GM19239 (cell line): Measurements from ENCODE around the gene KANSL1.
A peak's percentile ranks its signal among the peaks of the same experiment; 100 is the strongest.

ENCODE experiments used
- DNase-seq: peaks from one replicate; pipeline ENCODE4 v3.0.0; 2011; ENCODE audit warnings: low spot score; ENCODE audit not compliant: insufficient read length
- FAIRE-seq: peaks from 2 replicates; lab custom pipeline; 2011; peaks lifted over from hg19 to GRCh38; lab: Jason Lieb, UNC

KANSL1 gene

GRCh38 chr17:46056800-46057304 is 136.4 kb downstream of the KANSL1 start:
- DNase-seq (no peak), FAIRE-seq (no peak)

DNA sequence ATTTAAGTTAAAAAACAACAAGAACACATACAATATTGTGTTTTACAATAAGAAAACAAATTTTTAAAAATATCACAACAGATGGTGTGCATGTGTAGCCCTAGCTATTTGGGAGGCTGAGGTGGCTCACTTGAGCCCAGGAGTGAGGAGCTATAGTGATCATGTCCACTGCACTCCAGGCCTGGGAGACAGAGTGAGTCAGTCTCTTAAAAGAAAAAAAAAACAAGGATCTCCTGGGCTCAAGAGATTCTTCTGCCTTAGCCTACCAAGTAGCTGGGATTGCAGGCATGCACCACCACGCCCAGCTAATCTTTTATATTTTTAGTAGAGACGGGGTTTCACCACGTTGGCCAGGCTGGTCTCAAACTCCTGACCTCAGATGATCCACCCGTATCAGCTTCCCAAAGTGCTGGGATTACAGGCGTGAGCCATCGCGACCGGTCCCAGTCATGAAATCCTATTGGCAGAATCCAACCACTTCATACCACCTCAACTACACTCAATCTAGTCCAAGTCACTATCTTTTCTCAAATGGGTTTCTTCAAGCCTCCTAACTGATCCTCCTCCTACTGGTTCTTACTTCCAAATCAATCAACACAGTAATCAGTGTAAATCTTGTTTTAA is 139.2 kb downstream of the KANSL1 start:
- no peak for FAIRE-seq
- no peak for DNase-seq

DNA sequence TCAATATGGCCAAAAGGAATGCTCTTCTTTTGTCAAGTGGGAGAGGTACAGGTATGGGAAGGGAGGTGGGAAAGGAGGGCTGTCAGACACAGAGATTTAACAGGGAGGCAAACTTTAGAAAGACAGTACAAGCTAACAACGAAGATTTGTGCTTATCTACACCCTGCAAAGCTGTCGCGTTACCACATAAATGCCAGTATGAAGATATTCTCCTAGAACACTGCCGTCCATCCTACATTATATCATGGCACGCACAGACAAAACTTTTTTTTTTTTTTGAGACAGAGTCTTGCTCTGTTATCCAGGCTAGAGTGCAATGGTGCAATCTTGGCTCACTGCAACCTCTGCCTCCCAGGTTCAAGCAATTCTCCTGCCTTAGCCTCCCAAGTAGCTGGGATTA is 143.6 kb downstream of the KANSL1 start:
- DNase-seq (no peak), FAIRE-seq (no peak)

GRCh38 chr17:46047856-46048255 is 145.4 kb downstream of the KANSL1 start:
- DNase-seq = no peak
- FAIRE-seq = no peak

DNA sequence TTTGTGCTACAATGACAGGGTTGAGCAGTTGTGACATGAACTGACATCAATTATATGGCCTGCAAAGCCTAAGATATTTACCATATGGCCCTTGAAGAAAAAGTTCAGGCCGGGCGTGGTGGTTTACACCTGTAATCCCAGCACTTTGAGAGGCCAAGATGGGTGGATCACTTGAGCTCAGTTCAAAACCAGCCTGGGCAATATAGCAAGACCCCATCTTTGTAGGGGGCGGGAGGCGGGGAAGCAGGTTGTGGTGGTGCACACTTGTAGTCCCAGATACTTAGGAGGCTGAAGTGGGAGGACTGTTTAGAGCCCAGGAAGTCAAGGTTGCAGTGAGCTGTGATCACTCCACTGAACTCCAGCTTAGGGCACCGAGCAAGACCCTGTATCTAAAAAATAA is 145.8 kb downstream of the KANSL1 start:
- no peak for FAIRE-seq
- DNase-seq = no peak

DNA sequence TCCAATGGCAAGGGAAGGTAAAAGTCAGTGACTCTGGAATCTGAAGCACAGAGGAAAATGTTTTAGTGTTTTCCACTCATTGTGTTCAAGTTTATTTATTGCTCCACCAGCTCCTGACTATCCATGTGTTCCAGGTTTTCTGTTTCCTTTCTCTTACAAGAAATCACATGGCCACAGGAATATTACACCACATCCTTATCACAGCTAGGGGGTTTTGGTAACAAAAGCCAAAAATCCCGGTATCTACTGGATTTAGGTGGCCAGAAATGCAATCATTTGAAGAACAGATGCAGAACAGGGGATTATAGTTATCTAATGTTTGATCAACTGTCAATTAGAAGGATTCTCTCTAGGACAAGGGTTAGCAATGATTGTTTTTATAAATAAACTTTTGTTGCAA is 146.3 kb downstream of the KANSL1 start:
- DNase-seq (no peak), FAIRE-seq (no peak)

DNA sequence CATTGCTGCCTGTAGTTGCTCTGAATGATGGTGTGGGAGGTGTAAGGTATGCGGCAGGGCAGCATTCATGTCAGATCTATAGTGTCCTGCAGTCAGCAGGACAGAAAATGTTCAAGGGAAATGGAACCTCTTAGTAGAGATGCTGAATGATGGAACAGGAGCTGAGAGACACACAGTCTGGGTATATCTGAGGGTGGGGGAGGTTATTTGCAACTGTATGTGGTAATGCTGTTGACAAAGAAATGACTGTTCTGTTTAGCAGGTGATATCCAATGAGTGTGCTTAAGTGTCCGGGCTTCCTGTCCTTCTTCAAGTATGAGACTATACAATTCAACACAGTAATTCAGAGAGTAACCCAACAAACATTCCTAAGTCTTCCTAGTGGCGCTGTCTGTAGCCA is 147.6 kb downstream of the KANSL1 start:
- DNase-seq (no peak), FAIRE-seq (no peak)

DNA sequence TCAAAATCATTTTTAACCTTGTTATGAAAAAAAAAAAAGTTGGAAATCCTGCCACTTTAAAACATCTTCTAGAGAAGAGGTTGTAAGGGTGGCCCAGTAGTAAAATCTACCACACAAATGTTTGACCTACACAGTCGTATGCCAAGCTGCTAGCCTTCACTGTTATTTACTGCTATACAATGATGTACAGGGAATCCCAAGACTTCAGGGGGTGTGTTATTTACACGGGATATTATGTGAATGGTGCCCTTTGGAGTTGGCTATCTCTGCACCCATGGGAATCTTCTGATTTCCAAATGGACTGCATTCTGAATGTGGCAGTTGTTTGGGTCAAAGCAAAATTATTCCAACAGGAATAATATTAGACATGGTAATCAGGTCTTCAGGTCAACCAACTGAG is 148.2 kb downstream of the KANSL1 start:
- DNase-seq (no peak), FAIRE-seq (no peak)

DNA sequence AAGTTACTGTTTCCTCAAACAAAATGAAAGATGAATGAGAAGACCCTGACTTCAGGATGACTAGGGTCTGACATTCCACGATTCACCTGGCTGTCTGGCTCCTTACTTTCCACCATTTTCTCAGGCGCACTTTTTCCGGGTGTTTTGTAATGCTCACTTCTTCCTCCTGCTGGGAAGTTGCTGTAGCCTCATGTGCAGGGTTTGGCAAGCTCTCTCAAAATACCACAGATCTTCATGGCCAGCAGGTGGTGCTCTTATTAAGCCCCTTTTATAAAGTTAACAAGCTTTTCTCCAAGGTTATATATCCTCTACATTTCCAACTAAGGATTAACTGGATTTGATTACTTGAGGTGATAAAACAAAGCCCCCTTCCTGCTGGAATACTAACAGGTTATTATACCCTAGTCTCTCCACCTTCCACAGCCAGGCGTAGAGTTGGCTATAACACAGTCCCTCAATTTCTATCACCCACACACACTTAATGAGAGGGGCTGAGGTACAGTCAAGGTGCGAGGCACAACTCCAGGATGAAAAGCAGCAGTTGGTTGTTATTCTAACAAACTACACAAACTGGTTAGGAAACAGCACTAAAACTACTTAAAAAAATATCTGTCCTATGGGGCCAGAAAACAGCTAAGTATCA is 148.8 kb downstream of the KANSL1 start:
- peak; percentile 85 for FAIRE-seq
- DNase-seq = no peak

DNA sequence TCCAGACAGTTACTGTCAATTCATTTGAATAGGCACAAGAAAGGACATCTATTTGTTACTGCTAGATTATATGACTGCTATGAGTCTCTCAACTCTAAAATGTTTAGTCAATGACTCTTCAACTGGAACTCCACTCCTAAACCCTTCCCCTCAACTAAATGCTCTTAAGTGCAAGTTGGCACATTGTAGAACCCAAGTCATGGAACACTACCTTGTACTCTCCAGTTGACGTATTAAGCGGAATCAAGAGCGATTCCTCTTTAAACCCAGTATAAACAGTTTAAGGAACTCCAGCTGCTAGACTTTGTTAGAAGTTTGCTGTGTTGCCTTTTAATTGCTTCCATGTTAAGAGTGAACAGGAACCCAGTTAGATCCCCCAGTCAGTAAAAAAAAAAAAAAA is 149.6 kb downstream of the KANSL1 start:
- FAIRE-seq = no peak

DNA sequence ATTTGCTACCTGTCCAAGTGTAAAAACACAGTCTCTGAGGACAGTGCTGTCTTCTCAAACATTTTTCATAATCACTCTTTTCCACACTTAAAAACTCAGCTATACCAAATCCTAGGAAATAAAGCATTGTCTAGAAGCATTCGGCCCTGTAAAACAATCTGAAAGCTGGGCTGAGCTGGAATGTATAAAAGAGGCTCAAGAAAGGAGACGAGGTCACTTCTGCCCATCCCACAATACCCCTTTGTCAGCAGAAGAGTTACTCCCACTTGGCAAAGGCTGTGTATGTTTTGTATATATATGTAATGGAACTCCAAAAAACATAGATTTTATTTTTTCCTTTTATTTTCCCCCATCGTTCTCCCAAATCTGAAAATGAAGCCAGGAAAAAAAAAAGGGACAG is 150.3 kb downstream of the KANSL1 start:
- FAIRE-seq = no peak
- DNase-seq = no peak

More for the DNA sequence above, 149.6 kb downstream of the KANSL1 start:
- no peak for DNase-seq

DNA sequence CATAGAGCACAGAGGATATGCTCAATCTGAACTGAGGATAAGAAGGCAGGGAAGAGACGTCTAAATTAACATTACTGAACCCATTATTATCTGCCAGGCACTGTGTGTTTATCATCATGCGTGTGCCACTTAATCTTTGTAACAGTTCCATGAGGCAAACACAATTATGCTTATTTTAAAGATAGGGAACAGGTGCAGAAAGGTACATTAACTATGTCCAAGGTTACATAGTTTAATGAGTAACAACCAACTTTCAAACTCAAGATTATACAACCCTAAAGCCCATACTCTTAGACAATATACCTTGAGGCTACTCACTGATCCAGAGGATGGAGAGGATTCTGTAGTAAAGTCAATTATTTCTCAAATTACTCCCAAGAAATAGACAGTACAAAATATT is 151.0 kb downstream of the KANSL1 start:
- FAIRE-seq = no peak

GRCh38 chr17:46039592-46040186 is 153.5 kb downstream of the KANSL1 start:
- DNase-seq (no peak), FAIRE-seq (no peak)

More for the DNA sequence above, 151.0 kb downstream of the KANSL1 start:
- no peak for DNase-seq

DNA sequence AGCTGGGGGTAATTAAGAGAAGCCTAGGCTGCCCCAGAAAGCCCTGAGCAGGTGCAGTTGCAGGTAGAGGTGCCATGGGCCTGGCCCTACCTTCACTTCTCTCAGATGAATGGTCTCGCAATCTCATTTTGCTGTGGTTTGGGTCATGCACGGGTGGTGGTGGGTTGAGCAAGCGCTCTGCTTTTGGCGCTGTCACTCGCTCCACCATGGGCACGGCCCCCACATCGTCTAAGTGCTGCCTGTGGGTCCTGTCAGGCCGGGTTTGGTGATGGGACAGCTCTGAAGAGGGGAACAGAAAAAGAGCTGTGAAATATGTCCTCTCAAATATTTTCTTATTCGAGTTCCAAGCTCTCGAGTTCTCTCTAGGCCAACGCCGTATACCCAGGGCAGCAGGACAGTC is 154.3 kb downstream of the KANSL1 start:
- DNase-seq = no peak
- no peak for FAIRE-seq

GRCh38 chr17:46038414-46038813 is 154.8 kb downstream of the KANSL1 start:
- FAIRE-seq = no peak
- DNase-seq = no peak

- no peak for FAIRE-seq
Observed at GRCh38 chr17:46037722-46038255, 155.4 kb downstream of the KANSL1 start.

DNA sequence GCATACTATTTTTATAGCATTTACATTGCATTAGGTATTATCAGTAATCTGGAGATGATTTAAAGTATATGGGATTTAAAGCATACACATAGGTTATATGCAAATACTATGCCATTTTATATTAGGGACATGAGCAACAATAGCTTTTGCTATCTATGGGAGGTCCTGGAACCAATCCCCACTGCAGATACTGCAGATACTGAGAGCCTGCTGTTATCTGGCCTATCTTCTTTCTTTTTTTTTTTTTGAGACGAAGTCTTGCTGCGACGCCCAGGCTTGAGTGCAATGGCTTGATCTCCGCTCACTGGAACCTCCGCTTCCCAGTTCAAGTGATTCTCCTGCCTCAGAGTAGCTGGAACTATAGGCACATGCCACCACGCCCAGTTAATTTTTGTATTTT is 156.7 kb downstream of the KANSL1 start:
- no peak for DNase-seq
- no peak for FAIRE-seq

More at GRCh38 chr17:46037722-46038255, 155.4 kb downstream of the KANSL1 start:
- no peak for DNase-seq

DNA sequence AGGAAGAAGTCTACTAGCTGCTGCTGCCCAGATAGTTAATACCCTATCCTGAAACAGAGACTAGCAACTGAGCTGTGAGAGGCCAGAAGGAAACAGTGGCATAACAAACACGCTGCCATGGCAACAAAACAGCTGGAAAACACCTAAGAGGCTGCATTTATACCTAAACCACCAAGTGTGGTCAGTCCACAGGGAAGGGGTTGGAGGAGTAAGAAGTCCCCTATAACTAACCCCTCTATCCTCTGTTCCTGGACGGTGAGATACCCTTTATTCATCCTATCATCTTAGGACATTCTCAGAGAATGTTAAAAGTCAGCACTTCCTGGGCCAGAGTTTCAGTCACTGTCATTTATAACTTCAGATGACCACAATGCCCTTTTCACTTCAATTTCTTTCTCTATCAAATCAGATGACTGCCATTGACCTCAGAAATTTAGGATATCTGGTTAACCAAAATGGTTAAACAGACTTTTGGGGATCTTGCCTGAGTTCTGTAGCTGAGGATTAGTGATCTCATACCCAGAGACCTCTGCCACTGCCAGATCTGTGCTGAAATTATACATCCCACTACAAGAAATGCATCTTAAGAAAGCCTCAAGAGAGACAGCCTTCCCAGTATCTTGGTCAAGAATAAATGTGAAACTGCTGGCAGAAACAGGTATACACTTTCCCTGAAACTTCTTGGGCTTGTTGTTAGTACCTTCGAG is 158.0 kb downstream of the KANSL1 start:
- DNase-seq (peak; percentile 35), FAIRE-seq (peak; percentile 89)

GRCh38 chr17:46033392-46033791 is 159.8 kb downstream of the KANSL1 start:
- FAIRE-seq = no peak
- DNase-seq = no peak

DNA sequence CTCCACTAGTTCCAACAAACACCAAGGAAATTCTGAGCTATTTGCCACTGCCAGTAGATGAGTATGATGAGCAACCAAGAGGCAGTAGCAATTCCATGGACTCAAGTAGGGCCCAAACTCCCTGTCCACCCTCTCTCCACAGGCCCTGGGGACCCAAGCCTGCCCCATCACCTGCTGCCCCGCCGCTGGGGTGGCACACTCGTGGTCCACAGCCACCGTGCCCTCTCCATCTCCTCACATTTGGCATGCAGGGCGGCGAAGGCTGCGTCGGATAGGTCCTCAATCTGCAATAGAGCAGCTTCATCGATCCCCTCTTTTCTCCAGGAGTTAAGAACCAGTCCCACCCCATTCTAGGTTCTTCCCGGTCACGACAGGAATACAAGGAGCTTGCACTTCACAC is 160.3 kb downstream of the KANSL1 start:
- no peak for FAIRE-seq
- DNase-seq = no peak

DNA sequence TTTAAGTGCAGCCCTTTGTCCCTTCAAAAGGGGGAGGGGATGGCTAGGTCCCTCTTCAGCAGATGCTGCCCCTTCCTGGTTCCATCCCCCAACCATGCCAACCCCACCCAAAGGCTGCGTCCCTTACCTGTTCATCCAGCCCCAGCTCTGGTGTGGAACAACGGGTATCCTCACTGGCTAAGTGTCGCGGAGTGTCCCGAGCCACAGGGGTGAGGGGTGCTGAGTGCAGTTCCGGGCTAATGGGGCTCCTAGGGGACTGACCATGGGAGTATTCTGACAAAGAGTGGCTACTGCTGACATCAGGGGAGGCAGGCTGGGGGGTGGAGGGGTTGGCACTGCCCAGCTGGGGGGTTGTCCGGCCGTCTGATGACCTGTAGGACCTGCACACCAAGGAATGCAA is 161.3 kb downstream of the KANSL1 start:
- FAIRE-seq (no peak), DNase-seq (no peak)
